ENCODE measurements around the gene LTB.

DNA sequence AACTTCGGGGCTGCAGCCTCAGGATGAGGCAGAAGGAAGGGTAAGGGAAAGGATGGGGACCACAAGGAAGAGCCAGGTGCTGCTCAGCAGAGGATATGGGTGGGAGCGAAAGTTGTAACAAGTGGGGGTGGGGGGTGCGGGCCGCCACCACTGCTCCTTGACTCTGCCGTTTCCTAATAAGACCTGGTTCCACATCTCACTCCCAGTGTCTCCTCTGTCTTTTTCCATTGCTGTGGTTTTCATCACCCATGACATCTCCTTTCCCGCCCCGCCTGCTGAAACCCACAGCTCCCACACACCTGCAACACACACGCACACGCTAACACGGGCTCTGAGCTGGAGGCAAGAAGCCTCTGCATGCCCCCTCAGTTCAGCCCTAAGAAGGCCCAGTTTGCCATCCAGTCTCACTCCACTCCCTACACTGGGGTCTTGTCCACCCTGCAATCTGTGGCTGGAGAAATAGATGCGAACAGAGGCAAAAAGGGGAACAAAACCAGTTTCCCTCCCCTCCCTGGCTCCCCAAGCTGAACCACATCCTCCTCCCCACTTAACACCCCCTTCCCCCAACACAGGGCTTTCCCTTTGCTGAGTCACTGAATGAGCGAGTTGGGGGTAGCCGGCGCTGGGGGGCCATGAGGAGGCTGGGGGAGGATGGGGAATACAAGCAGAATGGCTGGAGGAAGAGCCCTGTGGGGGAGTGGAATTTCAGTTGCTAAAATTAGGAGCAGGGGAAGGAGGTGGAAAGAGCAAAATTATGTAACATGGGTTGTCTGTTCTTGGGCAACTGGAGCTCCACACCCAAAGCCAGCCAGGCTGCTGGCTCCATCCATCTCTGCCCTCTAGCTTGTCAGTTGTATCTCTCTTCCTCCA lies 23.4 kb downstream of the LTB start:
- no peak for TF ChIP-seq POLR2A (IDR thresholded peaks at IDR 0.05)
- TF ChIP-seq, protein P1, sequence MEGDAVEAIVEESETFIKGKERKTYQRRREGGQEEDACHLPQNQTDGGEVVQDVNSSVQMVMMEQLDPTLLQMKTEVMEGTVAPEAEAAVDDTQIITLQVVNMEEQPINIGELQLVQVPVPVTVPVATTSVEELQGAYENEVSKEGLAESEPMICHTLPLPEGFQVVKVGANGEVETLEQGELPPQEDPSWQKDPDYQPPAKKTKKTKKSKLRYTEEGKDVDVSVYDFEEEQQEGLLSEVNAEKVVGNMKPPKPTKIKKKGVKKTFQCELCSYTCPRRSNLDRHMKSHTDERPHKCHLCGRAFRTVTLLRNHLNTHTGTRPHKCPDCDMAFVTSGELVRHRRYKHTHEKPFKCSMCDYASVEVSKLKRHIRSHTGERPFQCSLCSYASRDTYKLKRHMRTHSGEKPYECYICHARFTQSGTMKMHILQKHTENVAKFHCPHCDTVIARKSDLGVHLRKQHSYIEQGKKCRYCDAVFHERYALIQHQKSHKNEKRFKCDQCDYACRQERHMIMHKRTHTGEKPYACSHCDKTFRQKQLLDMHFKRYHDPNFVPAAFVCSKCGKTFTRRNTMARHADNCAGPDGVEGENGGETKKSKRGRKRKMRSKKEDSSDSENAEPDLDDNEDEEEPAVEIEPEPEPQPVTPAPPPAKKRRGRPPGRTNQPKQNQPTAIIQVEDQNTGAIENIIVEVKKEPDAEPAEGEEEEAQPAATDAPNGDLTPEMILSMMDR (IDR thresholded peaks at IDR 0.05) = no peak
- no peak for TF ChIP-seq POLR2AphosphoS5 (IDR thresholded peaks at IDR 0.05)
